Measurements from ENCODE around the gene GAPVD1.

Gene GAPVD1

GRCh38 chr9:125293134-125293533 is 31.5 kb downstream of the GAPVD1 start:
- no peak overlapping the region for H2AFZ ChIP-seq
- no peaks in the 10 kb centered on the region for H3K4me1 ChIP-seq
- peaks cover 14% of the 10 kb centered on the region for H3K79me2 ChIP-seq
- H3K4me3 ChIP-seq (ENCODE audit: low read depth, low read length) = no peak overlapping the region
- no peak overlapping the region for H3K27ac ChIP-seq
- TF ChIP-seq CTCF (IDR thresholded peaks at IDR 0.05) = no peak
- no peak overlapping the region for H3K9ac ChIP-seq
- no peaks in the 10 kb centered on the region for H3K9me3 ChIP-seq (ENCODE audit: control insufficient read depth, low read length)
- H3K36me3 ChIP-seq (ENCODE audit: control insufficient read depth, insufficient read depth, low read length) = no peaks in the 10 kb centered on the region
- no peaks in the 10 kb centered on the region for H3K27me3 ChIP-seq (ENCODE audit: control insufficient read depth, insufficient read depth, low read length)
- no peak overlapping the region for H3K4me2 ChIP-seq (ENCODE audit: low read length)

GRCh38 chr9:125295657-125296056 is 34.0 kb downstream of the GAPVD1 start:
- Histone ChIP-seq H3K27me3 (ENCODE audit: control insufficient read depth, insufficient read depth, low read length) (no peaks in the 10 kb centered on the region), H3K36me3 (ENCODE audit: control insufficient read depth, insufficient read depth, low read length) (no peaks in the 10 kb centered on the region), H3K9me3 (ENCODE audit: control insufficient read depth, low read length) (no peaks in the 10 kb centered on the region), H3K79me2 (peaks cover 6% of the 10 kb centered on the region), H3K27ac (no peak overlapping the region), H3K9ac (no peak overlapping the region), H2AFZ (no peak overlapping the region), H3K4me2 (ENCODE audit: low read length) (no peak overlapping the region), H3K4me1 (no peaks in the 10 kb centered on the region), H3K4me3 (ENCODE audit: low read depth, low read length) (no peak overlapping the region)
- TF ChIP-seq CTCF (IDR thresholded peaks at IDR 0.05) = no peak

- Histone ChIP-seq H3K4me2 (ENCODE audit: low read length) (no peak overlapping the region), H3K36me3 (ENCODE audit: control insufficient read depth, insufficient read depth, low read length) (no peaks in the 10 kb centered on the region), H3K9me3 (ENCODE audit: control insufficient read depth, low read length) (no peaks in the 10 kb centered on the region), H3K9ac (no peak overlapping the region), H3K4me3 (ENCODE audit: low read depth, low read length) (no peak overlapping the region), H2AFZ (no peak overlapping the region), H3K4me1 (no peaks in the 10 kb centered on the region), H3K79me2 (peaks cover under 1% of the 10 kb centered on the region), H3K27ac (no peak overlapping the region), H3K27me3 (ENCODE audit: control insufficient read depth, insufficient read depth, low read length) (no peaks in the 10 kb centered on the region)
- TF ChIP-seq CTCF (IDR thresholded peaks at IDR 0.05) = no peak
Measured at GRCh38 chr9:125296843-125297372, 35.3 kb downstream of the GAPVD1 start.

- Histone ChIP-seq H3K9me3 (ENCODE audit: control insufficient read depth, low read length) (no peaks in the 10 kb centered on the region), H3K4me2 (ENCODE audit: low read length) (no peak overlapping the region), H3K4me3 (ENCODE audit: low read depth, low read length) (no peak overlapping the region), H2AFZ (no peak overlapping the region), H3K9ac (no peak overlapping the region), H3K27ac (no peak overlapping the region), H3K79me2 (no peaks in the 10 kb centered on the region), H3K4me1 (no peaks in the 10 kb centered on the region), H3K27me3 (ENCODE audit: control insufficient read depth, insufficient read depth, low read length) (no peaks in the 10 kb centered on the region), H3K36me3 (ENCODE audit: control insufficient read depth, insufficient read depth, low read length) (no peaks in the 10 kb centered on the region)
- TF ChIP-seq CTCF (IDR thresholded peaks at IDR 0.05) = no peak
Measured at GRCh38 chr9:125297917-125298316, 36.3 kb downstream of the GAPVD1 start.

- Histone ChIP-seq H3K36me3 (ENCODE audit: control insufficient read depth, insufficient read depth, low read length) (no peaks in the 10 kb centered on the region), H3K4me3 (ENCODE audit: low read depth, low read length) (no peak overlapping the region)
Measured at GRCh38 chr9:125302241-125302640, 40.6 kb downstream of the GAPVD1 start.

More at GRCh38 chr9:125302241-125302640, 40.6 kb downstream of the GAPVD1 start:
- Histone ChIP-seq H3K4me1 (no peaks in the 10 kb centered on the region), H2AFZ (no peak overlapping the region), H3K9me3 (ENCODE audit: control insufficient read depth, low read length) (no peaks in the 10 kb centered on the region), H3K4me2 (ENCODE audit: low read length) (no peak overlapping the region), H3K9ac (no peak overlapping the region), H3K27ac (no peak overlapping the region), H3K79me2 (no peaks in the 10 kb centered on the region), H3K27me3 (ENCODE audit: control insufficient read depth, insufficient read depth, low read length) (no peaks in the 10 kb centered on the region)
- TF ChIP-seq CTCF (IDR thresholded peaks at IDR 0.05) = no peak

All from parathyroid adenoma (tissue), 2 donors.